ENCODE measurements around the gene ELSPBP1. TPM values are rescaled to one million over a fixed set of nuclear protein-coding genes. Genes with fewer than 3 reads are reported as not detected.

The ELSPBP1 gene
- total RNA-seq, 2 donors from 2014 or later: not detected

GRCh38 chr19:47996230-47996727, 1.8 kb downstream of the ELSPBP1 start:
- intact Hi-C loops (cut with DNase I): no loop called here
- no peak overlapping the region for H3K4me3 ChIP-seq

GRCh38 chr19:47998800-47999199, 4.4 kb downstream of the ELSPBP1 start:
- no peaks in the 10 kb centered on the region for H3K9me3 ChIP-seq
- no peak overlapping the region for H3K27ac ChIP-seq
- no peak overlapping the region for H3K4me3 ChIP-seq
- intact Hi-C loops (cut with DNase I): no loop called here
- no peak for DNase-seq
- no peaks in the 10 kb centered on the region for H3K27me3 ChIP-seq
- H3K36me3 ChIP-seq: no peaks in the 10 kb centered on the region
- H3K4me1 ChIP-seq: no peaks in the 10 kb centered on the region
- no peak for TF ChIP-seq CTCF (IDR thresholded peaks at IDR 0.05)
- H3K9ac ChIP-seq (ENCODE audit: low read depth in 2 of 2, low read length in 2 of 2): no peak overlapping the region

More at GRCh38 chr19:47996230-47996727, 1.8 kb downstream of the ELSPBP1 start:
- Histone ChIP-seq H3K4me1 (no peaks in the 10 kb centered on the region), H3K27me3 (no peaks in the 10 kb centered on the region), H3K9me3 (no peaks in the 10 kb centered on the region), H3K36me3 (no peaks in the 10 kb centered on the region), H3K9ac (ENCODE audit: low read depth in 2 of 2, low read length in 2 of 2) (no peak overlapping the region), H3K27ac (no peak overlapping the region)
- TF ChIP-seq CTCF (IDR thresholded peaks at IDR 0.05): no peak
- DNase-seq: no peak

- intact Hi-C loops (cut with DNase I): no loop called here
- H3K9ac ChIP-seq (ENCODE audit: low read depth in 2 of 2, low read length in 2 of 2): no peak overlapping the region
- TF ChIP-seq CTCF (IDR thresholded peaks at IDR 0.05): no peak
- no peaks in the 10 kb centered on the region for H3K36me3 ChIP-seq
- H3K27me3 ChIP-seq: no peaks in the 10 kb centered on the region
- no peak for DNase-seq
- H3K4me3 ChIP-seq: no peak overlapping the region
- no peaks in the 10 kb centered on the region for H3K9me3 ChIP-seq
- no peak overlapping the region for H3K27ac ChIP-seq
- no peaks in the 10 kb centered on the region for H3K4me1 ChIP-seq
Measured at GRCh38 chr19:48000846-48001245, 6.4 kb downstream of the ELSPBP1 start.

- no peaks in the 10 kb centered on the region for H3K4me1 ChIP-seq
- no peak for TF ChIP-seq CTCF (IDR thresholded peaks at IDR 0.05)
- H3K4me3 ChIP-seq: no peak overlapping the region
- no peak overlapping the region for H3K27ac ChIP-seq
- intact Hi-C loops (cut with DNase I): no loop called here
- H3K9me3 ChIP-seq: no peaks in the 10 kb centered on the region
- no peak for DNase-seq
- H3K36me3 ChIP-seq: no peaks in the 10 kb centered on the region
- H3K9ac ChIP-seq (ENCODE audit: low read depth in 2 of 2, low read length in 2 of 2): no peak overlapping the region
- no peaks in the 10 kb centered on the region for H3K27me3 ChIP-seq
Measured at GRCh38 chr19:48004236-48004635, 9.8 kb downstream of the ELSPBP1 start.

- no peak for TF ChIP-seq CTCF (IDR thresholded peaks at IDR 0.05)
- H3K4me3 ChIP-seq: no peak overlapping the region
- DNase-seq: no peak
- H3K36me3 ChIP-seq: no peaks in the 10 kb centered on the region
- no peak overlapping the region for H3K27ac ChIP-seq
- no peaks in the 10 kb centered on the region for H3K4me1 ChIP-seq
- no peaks in the 10 kb centered on the region for H3K27me3 ChIP-seq
- no peak overlapping the region for H3K9ac ChIP-seq (ENCODE audit: low read depth in 2 of 2, low read length in 2 of 2)
- intact Hi-C loops (cut with DNase I): no loop called here
- no peaks in the 10 kb centered on the region for H3K9me3 ChIP-seq
Measured at GRCh38 chr19:48006762-48007161, 12.3 kb downstream of the ELSPBP1 start.

Data from colonic mucosa (tissue), 4 donors.